Measurements from ENCODE around the gene ZNF655.

GRCh38 chr7:99621271-99621670, 62.8 kb downstream of the ZNF655 start:
- TF ChIP-seq REST (IDR thresholded peaks at IDR 0.05; ENCODE audit: unreplicated experiment) (no peak), POLR2AphosphoS5 (IDR thresholded peaks at IDR 0.05; ENCODE audit: low read depth) (no peak), EZH2phosphoT487 (IDR thresholded peaks at IDR 0.05; ENCODE audit: unreplicated experiment) (no peak), JUNB (IDR thresholded peaks at IDR 0.05; ENCODE audit: unreplicated experiment) (no peak), EZH2 (IDR thresholded peaks at IDR 0.05; ENCODE audit: low read depth, unreplicated experiment) (no peak), STAT1 (IDR thresholded peaks at IDR 0.05; ENCODE audit: unreplicated experiment) (no peak), ZNF114 (CRISPR knock-in tag; IDR thresholded peaks at IDR 0.05) (no peak)
- TF ChIP-seq, protein P1, sequence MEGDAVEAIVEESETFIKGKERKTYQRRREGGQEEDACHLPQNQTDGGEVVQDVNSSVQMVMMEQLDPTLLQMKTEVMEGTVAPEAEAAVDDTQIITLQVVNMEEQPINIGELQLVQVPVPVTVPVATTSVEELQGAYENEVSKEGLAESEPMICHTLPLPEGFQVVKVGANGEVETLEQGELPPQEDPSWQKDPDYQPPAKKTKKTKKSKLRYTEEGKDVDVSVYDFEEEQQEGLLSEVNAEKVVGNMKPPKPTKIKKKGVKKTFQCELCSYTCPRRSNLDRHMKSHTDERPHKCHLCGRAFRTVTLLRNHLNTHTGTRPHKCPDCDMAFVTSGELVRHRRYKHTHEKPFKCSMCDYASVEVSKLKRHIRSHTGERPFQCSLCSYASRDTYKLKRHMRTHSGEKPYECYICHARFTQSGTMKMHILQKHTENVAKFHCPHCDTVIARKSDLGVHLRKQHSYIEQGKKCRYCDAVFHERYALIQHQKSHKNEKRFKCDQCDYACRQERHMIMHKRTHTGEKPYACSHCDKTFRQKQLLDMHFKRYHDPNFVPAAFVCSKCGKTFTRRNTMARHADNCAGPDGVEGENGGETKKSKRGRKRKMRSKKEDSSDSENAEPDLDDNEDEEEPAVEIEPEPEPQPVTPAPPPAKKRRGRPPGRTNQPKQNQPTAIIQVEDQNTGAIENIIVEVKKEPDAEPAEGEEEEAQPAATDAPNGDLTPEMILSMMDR (conservative IDR thresholded peaks at IDR 0.05; ENCODE audit: low read depth in 2 of 2) = no peak
- TF ChIP-seq, protein P2, sequence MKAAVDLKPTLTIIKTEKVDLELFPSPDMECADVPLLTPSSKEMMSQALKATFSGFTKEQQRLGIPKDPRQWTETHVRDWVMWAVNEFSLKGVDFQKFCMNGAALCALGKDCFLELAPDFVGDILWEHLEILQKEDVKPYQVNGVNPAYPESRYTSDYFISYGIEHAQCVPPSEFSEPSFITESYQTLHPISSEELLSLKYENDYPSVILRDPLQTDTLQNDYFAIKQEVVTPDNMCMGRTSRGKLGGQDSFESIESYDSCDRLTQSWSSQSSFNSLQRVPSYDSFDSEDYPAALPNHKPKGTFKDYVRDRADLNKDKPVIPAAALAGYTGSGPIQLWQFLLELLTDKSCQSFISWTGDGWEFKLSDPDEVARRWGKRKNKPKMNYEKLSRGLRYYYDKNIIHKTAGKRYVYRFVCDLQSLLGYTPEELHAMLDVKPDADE (IDR thresholded peaks at IDR 0.05) = no peak

Measured in GM23338 (cell line).